HepG2 (cell line): Measurements from ENCODE around the gene PRKCI. TPM values are rescaled to one million over a fixed set of nuclear protein-coding genes. Genes with fewer than 3 reads are reported as not detected.

Experiments used
- CERS6 ChIP-seq: sonication (generic); formaldehyde crosslinking; IDR thresholded peaks from 2 replicates; pipeline ENCODE4 v1.5.0; 2020; ENCODE audit warnings: missing genetic modification reagents
- E2F2 ChIP-seq: sonication (generic); formaldehyde crosslinking; IDR thresholded peaks from 2 replicates; pipeline ENCODE4 v1.4.0; 2020; ENCODE audit warnings: missing genetic modification reagents, borderline replicate concordance
- KAT2B ChIP-seq: fragments of 150-350 bp; IDR thresholded peaks from 2 replicates; pipeline ENCODE4 v1.6.1; 2014; ENCODE audit warnings: low read depth, low read length, borderline replicate concordance
- SP2 ChIP-seq: sonication (generic); formaldehyde crosslinking; IDR thresholded peaks from 2 replicates; pipeline ENCODE4 v1.5.1; 2020; ENCODE audit warnings: mild to moderate bottlenecking, missing genetic modification reagents
- THYN1 ChIP-seq: sonication (generic); formaldehyde crosslinking; IDR thresholded peaks from 2 replicates; pipeline ENCODE4 v1.8.1; 2023; ENCODE audit warnings: low read depth, mild to moderate bottlenecking, moderate library complexity, missing genetic modification reagents, borderline replicate concordance
- ZBTB7B ChIP-seq: sonication (generic); formaldehyde crosslinking; IDR thresholded peaks from 2 replicates; pipeline ENCODE4 v1.4.0; 2020; ENCODE audit warnings: missing genetic modification reagents
- ZNF18 ChIP-seq: sonication (generic); formaldehyde crosslinking; IDR thresholded peaks from 2 replicates; pipeline ENCODE4 v1.8.0; 2022; ENCODE audit warnings: mild to moderate bottlenecking, missing genetic modification reagents; ENCODE audit not compliant: insufficient replicate concordance
- ZNF326 ChIP-seq: sonication (generic); formaldehyde crosslinking; IDR thresholded peaks from 2 replicates; pipeline ENCODE4 v1.4.0; 2020; ENCODE audit warnings: missing genetic modification reagents, borderline replicate concordance
- ZNF839 ChIP-seq: sonication (generic); formaldehyde crosslinking; IDR thresholded peaks from 2 replicates; pipeline ENCODE4 v1.4.0; 2020; ENCODE audit warnings: missing genetic modification reagents, mild to moderate bottlenecking, borderline replicate concordance
- polyA plus RNA-seq, 8 experiments: library from polyadenylated mRNA; depleted of rRNA in 3 of 8; stranded (reverse) in 7 of 8; unstranded in 1 of 8; fragments of >200 nt; fragmentation: Illumina TruSeq in 4 of 8; extraction: Trizol in 4 of 8; gene quantifications; 2 replicates each; pipeline versions ENCODE4 v1.2.1 to v1.2.3, GENCODE V29; 2011 to 2016; ENCODE audit warnings: low read depth in 4 of 8, missing spikeins in 1 of 8, mixed read lengths in 1 of 8; ENCODE audit not compliant: insufficient read depth in 1 of 8
- total RNA-seq, 5 experiments: library from RNA; depleted of rRNA; stranded (reverse); fragments of >200 nt; fragmentation: Illumina TruSeq; extraction: Trizol; gene quantifications; 2 replicates each; pipeline ENCODE4 v1.2.3, GENCODE V29; 2016; ENCODE audit warnings: low read depth in 1 of 5

Gene PRKCI
- total and polyA plus RNA-seq, 2 of the 13 experiments (the other 11 are each of a cell fraction or from before 2014, with no cell fraction given) = 17.2 to 30.4 TPM

- TF ChIP-seq E2F2 (CRISPR knock-in tag) (no peak), ZNF18 (CRISPR knock-in tag) (no peak), ZBTB7B (no peak), ZNF839 (no peak), CERS6 (CRISPR knock-in tag) (no peak), ZNF326 (CRISPR knock-in tag) (no peak), SP2 (CRISPR knock-in tag) (no peak), KAT2B (no peak), THYN1 (CRISPR knock-in tag) (no peak)
These were observed 102.7 kb downstream of the PRKCI start (continued) for GRCh38 chr3:170324962-170325361.
